Trophoblast cell (in vitro differentiated cells and primary cell): Measurements from ENCODE around the gene RCBTB2.

ENCODE experiments used
- DNase-seq, 2 donors: peaks; one replicate each; pipeline ENCODE4 v3.0.0-alpha.2; 2016
- H2AFZ ChIP-seq: 2 replicates; pipeline ENCODE4 v1.6.1; 2013; ENCODE audit warnings: low read length, moderate library complexity, mild to moderate bottlenecking; ENCODE audit not compliant: insufficient read depth, poor library complexity
- H2AK5ac ChIP-seq: 2 replicates; pipeline ENCODE4 v1.6.1; 2013; ENCODE audit warnings: mild to moderate bottlenecking, low read length
- H2BK120ac ChIP-seq: 2 replicates; pipeline ENCODE4 v1.6.1; 2013; ENCODE audit warnings: low read length, mild to moderate bottlenecking, moderate library complexity; ENCODE audit not compliant: insufficient read depth, poor library complexity
- H2BK12ac ChIP-seq: 2 replicates; pipeline ENCODE4 v1.6.1; 2013; ENCODE audit warnings: mild to moderate bottlenecking, low read length, moderate library complexity
- H2BK5ac ChIP-seq: 2 replicates; pipeline ENCODE4 v1.6.1; 2013; ENCODE audit warnings: low read length, low read depth, moderate library complexity, mild to moderate bottlenecking; ENCODE audit not compliant: poor library complexity
- H3K14ac ChIP-seq: 2 replicates; pipeline ENCODE4 v1.6.1; 2013; ENCODE audit warnings: mild to moderate bottlenecking, low read length
- H3K18ac ChIP-seq: 2 replicates; pipeline ENCODE4 v1.6.1; 2013; ENCODE audit warnings: mild to moderate bottlenecking, low read length
- H3K23ac ChIP-seq: 2 replicates; pipeline ENCODE4 v1.6.1; 2013; ENCODE audit warnings: low read length
- H3K27ac ChIP-seq: 2 replicates; pipeline ENCODE4 v1.5.1; 2013; ENCODE audit warnings: low read depth, mild to moderate bottlenecking, inconsistent platforms, low read length, moderate library complexity
- H3K27me3 ChIP-seq: 2 replicates; pipeline ENCODE4 v1.6.1; 2013; ENCODE audit warnings: inconsistent platforms, mild to moderate bottlenecking, low read length, moderate library complexity; ENCODE audit not compliant: insufficient read depth
- H3K36me3 ChIP-seq, 2 experiments: 1 replicate in 1 of 2; 2 replicates in 1 of 2; pipeline ENCODE4 v1.6.1; 2013; ENCODE audit warnings: low read length in 2 of 2, mild to moderate bottlenecking in 2 of 2, moderate library complexity in 1 of 2; ENCODE audit not compliant: insufficient read depth in 2 of 2, control insufficient read depth in 1 of 2
- H3K4ac ChIP-seq: 2 replicates; pipeline ENCODE4 v1.6.1; 2013; ENCODE audit warnings: low read depth, mild to moderate bottlenecking, low read length, moderate library complexity
- H3K4me1 ChIP-seq, 2 experiments: 1 replicate in 1 of 2; 2 replicates in 1 of 2; pipeline ENCODE4 v1.6.1; 2013; ENCODE audit warnings: low read length in 2 of 2, mild to moderate bottlenecking in 2 of 2, moderate library complexity in 1 of 2; ENCODE audit not compliant: insufficient read depth in 2 of 2, control insufficient read depth in 1 of 2
- H3K4me2 ChIP-seq: 2 replicates; pipeline ENCODE4 v1.6.1; 2013; ENCODE audit warnings: inconsistent platforms, mild to moderate bottlenecking, low read length, moderate library complexity
- H3K4me3 ChIP-seq: 2 replicates; pipeline ENCODE4 v1.5.1; 2013; ENCODE audit warnings: mild to moderate bottlenecking, low read depth, low read length, inconsistent platforms
- H3K79me1 ChIP-seq: one replicate; pipeline ENCODE4 v1.6.1; 2013; ENCODE audit warnings: low read length
- H3K79me2 ChIP-seq: 2 replicates; pipeline ENCODE4 v1.6.1; 2013; ENCODE audit warnings: low read length, mild to moderate bottlenecking; ENCODE audit not compliant: control insufficient read depth, insufficient read depth, poor library complexity
- H3K9ac ChIP-seq: 2 replicates; pipeline ENCODE4 v1.6.1; 2013; ENCODE audit warnings: mild to moderate bottlenecking, low read length
- H3K9me3 ChIP-seq: 2 replicates; pipeline ENCODE4 v1.6.1; 2013; ENCODE audit warnings: low read depth, mild to moderate bottlenecking, control low read depth, inconsistent platforms, low read length; ENCODE audit not compliant: insufficient read depth
- H4K12ac ChIP-seq: 2 replicates; pipeline ENCODE4 v1.6.1; 2013; ENCODE audit warnings: low read depth, mild to moderate bottlenecking, low read length, moderate library complexity
- H4K8ac ChIP-seq: 2 replicates; pipeline ENCODE4 v1.6.1; 2013; ENCODE audit warnings: low read depth, mild to moderate bottlenecking, low read length, moderate library complexity
- H4K91ac ChIP-seq: one replicate; pipeline ENCODE4 v1.6.1; 2013; ENCODE audit warnings: low read depth, mild to moderate bottlenecking, low read length, moderate library complexity
- WGBS: extraction: QIAGEN DNeasy Blood & Tissue Kit; methylation state at CpG from one replicate; pipeline ENCODE4 v1.1.7; 2013; ENCODE audit warnings: missing lambda C conversion rate; ENCODE audit not compliant: insufficient read length, insufficient coverage; ENCODE audit errors: extremely low coverage; 5-methylcytosine and 5-hydroxymethylcytosine counted together

Gene RCBTB2

DNA sequence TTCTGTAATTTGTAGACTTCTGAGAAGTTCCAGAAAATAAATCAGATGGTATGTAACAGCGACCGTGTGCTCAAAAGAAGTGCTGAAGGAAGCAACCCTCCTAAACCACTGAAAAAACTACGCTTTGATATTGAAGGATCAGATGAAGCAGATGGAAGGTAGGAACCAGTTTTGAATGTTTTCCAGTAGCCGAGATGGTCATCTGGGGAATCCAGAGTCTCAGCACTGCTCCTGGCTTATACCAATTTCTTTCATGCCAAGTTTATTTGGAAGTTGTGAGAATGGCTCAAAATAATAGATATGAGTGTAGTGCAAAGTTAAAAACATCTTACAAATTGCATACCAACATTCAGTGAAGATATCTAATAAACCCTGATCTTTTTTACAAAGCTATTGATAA is 56.2 kb downstream of the RCBTB2 start:
- H3K9me3 ChIP-seq = no peaks in the 10 kb centered on the region
- no peaks in the 10 kb centered on the region for H3K36me3 ChIP-seq
- no peaks in the 10 kb centered on the region for H3K27me3 ChIP-seq
- no peak overlapping the region for H4K12ac ChIP-seq
- no peaks in the 10 kb centered on the region for H3K79me2 ChIP-seq
- H4K8ac ChIP-seq = no peak overlapping the region
- no peak overlapping the region for H3K4me3 ChIP-seq
- no peak overlapping the region for H2AK5ac ChIP-seq
- no peak overlapping the region for H4K91ac ChIP-seq
- H2BK5ac ChIP-seq = no peak overlapping the region
- H3K4me1 ChIP-seq = no peaks in the 10 kb centered on the region
- H3K79me1 ChIP-seq = no peaks in the 10 kb centered on the region
- no peak for DNase-seq
- H3K9ac ChIP-seq = no peak overlapping the region
- H3K4me2 ChIP-seq = no peak overlapping the region
- no CpG with 5 or more reads among the region's 4 CpGs for WGBS
- H3K27ac ChIP-seq = no peak overlapping the region
- no peak overlapping the region for H2AFZ ChIP-seq
- no peak overlapping the region for H3K4ac ChIP-seq
- no peak overlapping the region for H3K14ac ChIP-seq
- H3K18ac ChIP-seq = no peak overlapping the region
- no peak overlapping the region for H2BK12ac ChIP-seq
- H2BK120ac ChIP-seq = no peak overlapping the region
- no peak overlapping the region for H3K23ac ChIP-seq

DNA sequence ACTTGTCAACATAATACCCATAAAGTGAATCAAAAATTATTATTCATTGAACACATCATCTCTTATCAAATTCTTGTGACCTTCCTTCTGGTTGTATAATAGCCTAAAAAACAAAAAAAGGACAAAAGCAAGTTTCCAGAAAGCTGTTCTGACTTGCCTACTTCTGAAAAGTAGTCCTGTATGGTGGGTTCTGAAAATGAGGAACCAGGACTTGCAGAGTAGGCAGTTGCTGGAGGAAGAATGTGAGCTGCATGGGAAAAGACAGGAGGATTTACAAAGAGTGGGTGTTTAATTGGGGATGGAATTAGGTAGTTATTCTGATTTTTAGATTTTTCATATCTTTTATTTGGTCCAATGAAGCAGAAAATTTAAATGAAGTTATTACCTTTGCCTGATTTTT is 56.7 kb downstream of the RCBTB2 start:
- Histone ChIP-seq H3K4me2 (no peak overlapping the region), H3K4me1 (no peaks in the 10 kb centered on the region), H3K9me3 (no peaks in the 10 kb centered on the region), H3K9ac (no peak overlapping the region), H2BK5ac (no peak overlapping the region), H3K27me3 (no peaks in the 10 kb centered on the region), H3K79me2 (no peaks in the 10 kb centered on the region), H3K14ac (no peak overlapping the region), H2AFZ (no peak overlapping the region), H4K91ac (no peak overlapping the region), H3K36me3 (no peaks in the 10 kb centered on the region), H3K79me1 (no peaks in the 10 kb centered on the region), H2AK5ac (no peak overlapping the region), H3K18ac (no peak overlapping the region), H3K4ac (no peak overlapping the region), H3K4me3 (no peak overlapping the region), H4K12ac (no peak overlapping the region), H3K27ac (no peak overlapping the region), H4K8ac (no peak overlapping the region), H2BK120ac (no peak overlapping the region), H3K23ac (no peak overlapping the region), H2BK12ac (no peak overlapping the region)
- DNase-seq = no peak

DNA sequence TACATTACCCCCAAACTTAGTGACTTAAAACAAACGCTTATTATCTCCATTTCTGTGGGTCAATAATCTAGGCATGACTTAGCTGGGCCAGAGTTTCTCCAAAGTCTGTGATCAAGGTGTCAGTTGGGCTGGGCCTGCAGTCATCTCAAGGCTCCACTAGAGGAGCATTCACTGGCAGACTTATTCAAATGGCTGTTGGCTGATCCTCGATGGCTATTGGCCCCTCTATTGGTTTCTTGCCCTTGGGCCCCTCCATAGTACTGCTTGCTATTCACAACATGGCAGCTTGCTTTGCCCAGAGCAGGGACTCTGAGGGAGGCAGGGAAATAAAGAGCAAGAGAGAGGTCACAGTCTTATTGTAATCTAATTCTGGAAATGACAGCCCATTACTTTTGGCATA is 57.6 kb downstream of the RCBTB2 start:
- Histone ChIP-seq H2AK5ac (no peak overlapping the region), H3K79me2 (no peaks in the 10 kb centered on the region), H3K23ac (no peak overlapping the region), H2BK12ac (no peak overlapping the region), H3K36me3 (no peaks in the 10 kb centered on the region), H2BK120ac (no peak overlapping the region), H3K14ac (no peak overlapping the region), H3K27ac (no peak overlapping the region), H2AFZ (no peak overlapping the region), H3K4me3 (no peak overlapping the region), H3K27me3 (no peaks in the 10 kb centered on the region), H3K9me3 (no peaks in the 10 kb centered on the region), H3K4ac (no peak overlapping the region), H4K91ac (no peak overlapping the region), H3K4me1 (no peaks in the 10 kb centered on the region), H3K79me1 (no peaks in the 10 kb centered on the region), H3K4me2 (no peak overlapping the region), H4K8ac (no peak overlapping the region), H3K18ac (no peak overlapping the region), H3K9ac (no peak overlapping the region), H4K12ac (no peak overlapping the region), H2BK5ac (no peak overlapping the region)
- no peak for DNase-seq
- WGBS = no CpG with 5 or more reads among the region's 2 CpGs

DNA sequence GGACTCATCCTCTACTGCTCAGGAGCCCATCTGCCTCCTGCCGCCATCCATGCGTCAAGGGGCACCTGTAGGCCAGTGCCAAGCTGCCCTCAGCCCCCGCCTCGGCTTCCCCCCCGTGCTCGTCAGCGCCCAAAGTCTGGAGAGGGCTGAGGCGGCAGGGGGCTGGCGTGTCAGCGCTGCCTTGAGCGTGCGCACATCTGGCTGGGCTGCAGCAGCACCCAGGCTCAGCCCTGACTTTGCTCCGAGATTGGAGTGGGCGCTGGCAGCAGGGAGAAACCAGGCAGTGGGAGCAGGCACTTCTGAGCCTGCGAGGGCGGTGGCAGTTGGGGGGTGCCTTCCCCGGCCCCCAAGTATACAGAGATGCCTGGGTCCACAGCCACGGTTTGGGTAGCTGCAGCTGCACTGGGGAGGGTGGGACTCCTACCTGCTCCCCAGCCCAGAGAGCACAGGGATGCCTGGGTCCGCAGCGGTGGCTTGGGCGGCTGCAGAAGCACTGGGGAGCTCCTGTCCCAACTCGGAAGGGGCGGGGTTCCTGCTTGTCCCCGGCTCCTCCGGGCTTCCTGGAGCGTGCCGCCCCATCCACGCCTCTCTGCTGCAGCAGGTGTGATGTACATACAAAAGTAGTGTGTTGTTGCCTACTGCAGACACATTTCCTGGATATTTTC is 75.2 kb downstream of the RCBTB2 start:
- no peak overlapping the region for H3K4me2 ChIP-seq
- no peak overlapping the region for H2BK12ac ChIP-seq
- H3K4me1 ChIP-seq = no peaks in the 10 kb centered on the region
- no peak overlapping the region for H2BK5ac ChIP-seq
- no peak for DNase-seq
- peaks cover 0 to 8% of the 10 kb centered on the region in 2 experiments for H3K36me3 ChIP-seq
- H3K79me2 ChIP-seq = no peaks in the 10 kb centered on the region
- H3K27me3 ChIP-seq = no peaks in the 10 kb centered on the region
- no peak overlapping the region for H3K18ac ChIP-seq
- H3K79me1 ChIP-seq = no peaks in the 10 kb centered on the region
- H4K8ac ChIP-seq = no peak overlapping the region
- H3K4ac ChIP-seq = no peak overlapping the region
- no peak overlapping the region for H3K9ac ChIP-seq
- no CpG with 5 or more reads among the region's 28 CpGs for WGBS
- no peak overlapping the region for H2BK120ac ChIP-seq
- H4K91ac ChIP-seq = no peak overlapping the region
- H3K4me3 ChIP-seq = no peak overlapping the region
- H3K23ac ChIP-seq = no peak overlapping the region
- no peaks in the 10 kb centered on the region for H3K9me3 ChIP-seq
- no peak overlapping the region for H3K14ac ChIP-seq
- no peak overlapping the region for H2AFZ ChIP-seq
- H2AK5ac ChIP-seq = no peak overlapping the region
- H4K12ac ChIP-seq = no peak overlapping the region
- no peak overlapping the region for H3K27ac ChIP-seq
